T-cell (primary cell): ENCODE measurements around the gene CELF4. TPM values are rescaled to one million over a fixed set of nuclear protein-coding genes. Genes with fewer than 3 reads are reported as not detected.

Experiments used
- ATAC-seq, 4 experiments: fragments of 200-7000 bp in 3 of 4; fragments of 150-1000 bp in 1 of 4; cut with Tn5 transposase; replicated peaks in 1 of 4; 1 replicate in 3 of 4; 2 replicates in 1 of 4; pipeline ENCODE4 v1.10.0; 2021; ENCODE audit warnings: moderate library complexity in 3 of 4, mild to moderate bottlenecking in 2 of 4, moderate number of reproducible peaks in 1 of 4
- CTCF ChIA-PET, 2 donors: fragments of 300-600 bp; sonication (Branson Sonifier 250); formaldehyde crosslinking; loops; one replicate each; lab custom pipeline; 2022; ENCODE audit warnings: antibody characterized with exemption in 2 of 2; lab: Charles Lee
- POLR2A ChIA-PET, 2 donors: fragments of 300-600 bp; sonication (Branson Sonifier 250); formaldehyde crosslinking; loops; one replicate each; lab custom pipeline; 2022; ENCODE audit warnings: antibody characterized with exemption in 2 of 2; lab: Charles Lee
- DNase-seq, 35 experiments: peaks; one replicate each; pipeline versions ENCODE4 v3.0.0 to v3.0.0-alpha.2; 2013 to 2023
- H3K27ac ChIP-seq: one replicate; pipeline ENCODE4 v1.5.1; 2013; ENCODE audit warnings: low read length
- H3K27me3 ChIP-seq, 2 experiments: replicated peaks in 1 of 2; 1 replicate in 1 of 2; 2 replicates in 1 of 2; pipeline versions ENCODE4 v1.6.1 to v1.7.0; 2013; ENCODE audit warnings: low read length in 1 of 2, mixed read lengths in 1 of 2; ENCODE audit not compliant: control insufficient read depth in 2 of 2, insufficient read depth in 2 of 2; ENCODE audit errors: extremely low read depth in 1 of 2
- H3K36me3 ChIP-seq, 2 donors: 1 replicate in 1 of 2; 2 replicates in 1 of 2; pipeline versions ENCODE4 v1.6.1 to v1.7.0; 2013; ENCODE audit warnings: low read length in 1 of 2; ENCODE audit not compliant: control insufficient read depth in 2 of 2, insufficient read depth in 1 of 2; ENCODE audit errors: extremely low read depth in 1 of 2
- H3K4me1 ChIP-seq, 2 experiments: 1 replicate in 1 of 2; 2 replicates in 1 of 2; pipeline versions ENCODE4 v1.6.1 to v1.7.0; 2013; ENCODE audit warnings: low read length in 2 of 2, mixed read lengths in 1 of 2; ENCODE audit not compliant: insufficient read depth in 2 of 2, control insufficient read depth in 1 of 2; ENCODE audit errors: extremely low read depth in 1 of 2
- H3K4me3 ChIP-seq, 2 donors: 1 replicate in 1 of 2; 2 replicates in 1 of 2; pipeline versions ENCODE4 v1.5.1 to v1.7.0; 2013; ENCODE audit warnings: mild to moderate bottlenecking in 2 of 2, low read length in 1 of 2, moderate library complexity in 1 of 2; ENCODE audit not compliant: control insufficient read depth in 1 of 2; ENCODE audit errors: extremely low read depth in 1 of 2
- H3K9me3 ChIP-seq: 2 replicates; pipeline ENCODE4 v1.7.0; 2013
- H3K27ac Mint-ChIP-seq, 2 donors: one replicate each; pipeline ENCODE4 v1.8.0; 2020 to 2021; ENCODE audit warnings: mild to moderate bottlenecking in 2 of 2, mixed read lengths in 2 of 2
- H3K27me3 Mint-ChIP-seq, 2 donors: one replicate each; pipeline ENCODE4 v1.8.0; 2021 to 2022; ENCODE audit warnings: mixed read lengths in 2 of 2
- H3K36me3 Mint-ChIP-seq: one replicate; pipeline ENCODE4 v1.8.0; 2021; ENCODE audit warnings: mixed read lengths
- H3K4me1 Mint-ChIP-seq, 3 donors: one replicate each; pipeline ENCODE4 v1.8.0; 2020 to 2022; ENCODE audit warnings: mixed read lengths in 3 of 3, mild to moderate bottlenecking in 1 of 3
- H3K4me3 Mint-ChIP-seq, 3 donors: one replicate each; pipeline ENCODE4 v1.8.0; 2020 to 2022; ENCODE audit warnings: mild to moderate bottlenecking in 3 of 3, mixed read lengths in 3 of 3, moderate library complexity in 3 of 3
- H3K9me3 Mint-ChIP-seq, 3 donors: one replicate each; pipeline ENCODE4 v1.8.0; 2020 to 2022; ENCODE audit warnings: mixed read lengths in 3 of 3
- WGBS: methylation state at CpG from one replicate; pipeline ENCODE4 v1.1.5; 2013; ENCODE audit warnings: missing lambda C conversion rate; ENCODE audit not compliant: insufficient coverage; 5-methylcytosine and 5-hydroxymethylcytosine counted together
- total RNA-seq, 35 experiments: library from RNA in 6 of 35; stranded (reverse) in 6 of 35; fragments of 120-200 nt in 1 of 35; gene quantifications; one replicate each; pipeline versions ENCODE4 v1.2.1 to v1.2.4 and lab custom pipeline; 2013 to 2026

CELF4 gene
- total RNA-seq, 5 donors from 2014 or later (not counting 1 experiment from before 2014, with no cell fraction given): not detected

GRCh38 chr18:37303009-37303408 lies 262.6 kb downstream of the CELF4 start:
- H3K4me3 Mint-ChIP-seq: no peak overlapping the region

DNA sequence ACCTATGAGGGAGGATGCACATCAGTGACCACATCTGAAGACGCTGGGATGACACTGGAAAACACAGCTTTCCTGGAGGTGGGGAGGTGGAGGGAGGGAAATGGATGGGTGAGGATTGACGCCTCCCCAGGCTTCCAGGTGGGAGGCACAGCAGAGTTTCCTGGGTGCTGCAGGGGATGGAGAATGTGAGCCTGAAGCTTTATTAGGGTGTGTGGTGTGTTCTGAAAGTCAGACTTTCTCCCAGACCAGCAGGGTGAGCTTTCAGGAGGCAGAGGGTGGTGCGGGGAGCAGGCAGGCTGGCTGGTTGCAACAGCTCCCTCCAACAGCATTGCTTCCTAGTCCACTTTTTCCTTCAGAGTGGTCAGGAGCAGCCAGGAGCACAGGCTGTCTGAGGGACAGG lies 263.1 kb downstream of the CELF4 start:
- Histone ChIP-seq H3K4me3 (no peak overlapping the region), H3K9me3 (no peaks in the 10 kb centered on the region), H3K4me1 (no peaks in the 10 kb centered on the region), H3K27me3 (peaks cover 0 to 12% of the 10 kb centered on the region in 2 experiments), H3K36me3 (no peaks in the 10 kb centered on the region), H3K27ac (no peak overlapping the region)
- Mint-ChIP-seq H3K4me3 (no peak overlapping the region), H3K9me3 (no peaks in the 10 kb centered on the region), H3K27me3 (peaks cover 0 to 6% of the 10 kb centered on the region in 2 donors), H3K4me1 (no peaks in the 10 kb centered on the region), H3K36me3 (no peaks in the 10 kb centered on the region), H3K27ac (no peak overlapping the region)
- ChIA-PET CTCF (no interaction called here), POLR2A (no interaction called here)
- no peak for ATAC-seq
- no peak for DNase-seq
- WGBS: 64% methylated on average over 2 of the region's 3 CpGs

More at GRCh38 chr18:37303009-37303408, 262.6 kb downstream of the CELF4 start:
- no peak for ATAC-seq
- no peaks in the 10 kb centered on the region for H3K9me3 Mint-ChIP-seq
- H3K27ac ChIP-seq: no peak overlapping the region
- ChIA-PET CTCF (no interaction called here), POLR2A (no interaction called here)
- H3K27me3 Mint-ChIP-seq: peaks cover 0 to 6% of the 10 kb centered on the region in 2 donors
- H3K36me3 ChIP-seq: no peaks in the 10 kb centered on the region
- WGBS: no CpG with 5 or more reads among the region's 2 CpGs
- no peaks in the 10 kb centered on the region for H3K36me3 Mint-ChIP-seq
- no peak overlapping the region for H3K27ac Mint-ChIP-seq
- H3K4me3 ChIP-seq: no peak overlapping the region
- no peaks in the 10 kb centered on the region for H3K4me1 ChIP-seq
- H3K9me3 ChIP-seq: no peaks in the 10 kb centered on the region
- peaks cover 0 to 12% of the 10 kb centered on the region in 2 experiments for H3K27me3 ChIP-seq
- DNase-seq: no peak
- H3K4me1 Mint-ChIP-seq: no peaks in the 10 kb centered on the region

- CTCF ChIA-PET: no interaction called here
- H3K4me3 Mint-ChIP-seq: no peak overlapping the region
These were observed 265.9 kb downstream of the CELF4 start for GRCh38 chr18:37299471-37300304.

DNA sequence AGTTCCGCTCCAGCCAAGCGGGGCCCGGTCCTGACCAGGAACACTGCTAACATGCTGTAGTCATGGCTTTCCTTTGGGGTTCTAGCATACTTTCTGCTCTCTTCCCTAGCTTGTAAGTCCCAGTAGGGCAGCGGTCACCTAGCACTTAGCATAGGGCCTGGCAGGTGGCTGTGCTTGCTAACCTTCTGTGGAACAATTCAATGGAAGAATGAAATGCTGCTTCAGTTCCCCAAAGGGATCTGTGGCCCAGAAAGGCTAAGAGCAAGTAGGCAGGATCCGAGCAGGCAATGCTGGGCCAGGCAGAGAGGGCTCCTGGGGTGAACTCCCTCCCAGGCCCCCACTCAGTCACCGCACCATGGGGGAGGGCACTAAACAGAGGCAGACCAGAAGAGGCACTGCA lies 266.8 kb downstream of the CELF4 start:
- Histone ChIP-seq H3K27me3 (peaks cover 0 to 12% of the 10 kb centered on the region in 2 experiments), H3K9me3 (no peaks in the 10 kb centered on the region), H3K27ac (no peak overlapping the region), H3K36me3 (no peaks in the 10 kb centered on the region), H3K4me1 (no peaks in the 10 kb centered on the region), H3K4me3 (no peak overlapping the region)
- no peaks in the 10 kb centered on the region for H3K4me1 Mint-ChIP-seq
- WGBS: 78% methylated on average over 5 of the region's 6 CpGs
- ChIA-PET POLR2A (no interaction called here), CTCF (no interaction called here)
- H3K36me3 Mint-ChIP-seq: no peaks in the 10 kb centered on the region
- peaks cover 4 to 6% of the 10 kb centered on the region in 2 donors for H3K27me3 Mint-ChIP-seq
- no peak overlapping the region for H3K4me3 Mint-ChIP-seq
- ATAC-seq (no peak), DNase-seq (no peak)
- H3K27ac Mint-ChIP-seq: no peak overlapping the region
- H3K9me3 Mint-ChIP-seq: no peaks in the 10 kb centered on the region

More at GRCh38 chr18:37299471-37300304, 265.9 kb downstream of the CELF4 start:
- Histone ChIP-seq H3K4me1 (no peaks in the 10 kb centered on the region), H3K27ac (no peak overlapping the region), H3K27me3 (peaks cover 0 to 12% of the 10 kb centered on the region in 2 experiments), H3K36me3 (no peaks in the 10 kb centered on the region), H3K4me3 (no peak overlapping the region), H3K9me3 (no peaks in the 10 kb centered on the region)
- Mint-ChIP-seq H3K27ac (no peak overlapping the region), H3K36me3 (no peaks in the 10 kb centered on the region), H3K27me3 (peaks cover 0 to 6% of the 10 kb centered on the region in 2 donors), H3K4me1 (no peaks in the 10 kb centered on the region), H3K9me3 (no peaks in the 10 kb centered on the region)
- DNase-seq (no peak), ATAC-seq (no peak)
- POLR2A ChIA-PET: no interaction called here
- 70% methylated on average over 4 of the region's 10 CpGs for WGBS

GRCh38 chr18:37297106-37297505 lies 268.5 kb downstream of the CELF4 start:
- ChIA-PET CTCF (no interaction called here), POLR2A (no interaction called here)
- no peak overlapping the region for H3K4me3 ChIP-seq
- peaks cover 0 to 11% of the 10 kb centered on the region in 2 experiments for H3K27me3 ChIP-seq
- no peaks in the 10 kb centered on the region for H3K4me1 Mint-ChIP-seq
- H3K36me3 ChIP-seq: no peaks in the 10 kb centered on the region
- ATAC-seq (no peak), DNase-seq (no peak)
- H3K36me3 Mint-ChIP-seq: no peaks in the 10 kb centered on the region
- no peaks in the 10 kb centered on the region for H3K4me1 ChIP-seq
- WGBS: 60% methylated on average over 3 of the region's 6 CpGs
- no peak overlapping the region for H3K27ac ChIP-seq
- H3K27ac Mint-ChIP-seq: no peak overlapping the region
- H3K9me3 ChIP-seq: no peaks in the 10 kb centered on the region
- no peak overlapping the region for H3K4me3 Mint-ChIP-seq
- no peaks in the 10 kb centered on the region for H3K9me3 Mint-ChIP-seq
- peaks cover 3 to 4% of the 10 kb centered on the region in 2 donors for H3K27me3 Mint-ChIP-seq

- H3K36me3 Mint-ChIP-seq: no peaks in the 10 kb centered on the region
- DNase-seq: no peak
- no peaks in the 10 kb centered on the region for H3K4me1 Mint-ChIP-seq
- Histone ChIP-seq H3K27ac (no peak overlapping the region), H3K4me1 (no peaks in the 10 kb centered on the region), H3K9me3 (no peaks in the 10 kb centered on the region), H3K4me3 (no peak overlapping the region), H3K27me3 (peaks cover 0 to 7% of the 10 kb centered on the region in 2 experiments), H3K36me3 (no peaks in the 10 kb centered on the region)
- ATAC-seq: no peak
- peaks cover 3 to 4% of the 10 kb centered on the region in 2 donors for H3K27me3 Mint-ChIP-seq
- WGBS: 20% methylated on average over 3 of the region's 4 CpGs
- CTCF ChIA-PET: no interaction called here
- no peak overlapping the region for H3K4me3 Mint-ChIP-seq
- no peaks in the 10 kb centered on the region for H3K9me3 Mint-ChIP-seq
- H3K27ac Mint-ChIP-seq: no peak overlapping the region
- POLR2A ChIA-PET: no interaction called here
These were observed 270.6 kb downstream of the CELF4 start for GRCh38 chr18:37294951-37295350.
